CD4-positive, alpha-beta T cell (primary cell): ENCODE measurements around the gene UNC50. TPM values are rescaled to one million over a fixed set of nuclear protein-coding genes. Genes with fewer than 3 reads are reported as not detected.

Experiments used
- ATAC-seq: fragments of 200-7000 bp; cut with Tn5 transposase; one replicate; pipeline ENCODE4 v1.10.0; 2022; ENCODE audit warnings: mild to moderate bottlenecking; ENCODE audit not compliant: poor library complexity
- CTCF ChIA-PET: fragments of 350-600 bp; sonication (Branson Sonifier 250); formaldehyde crosslinking; loops from one replicate; lab custom pipeline; 2021; ENCODE audit warnings: antibody characterized with exemption, inconsistent platforms; lab: Charles Lee
- POLR2A ChIA-PET: fragments of 350-600 bp; sonication (Branson Sonifier 250); formaldehyde crosslinking; loops from one replicate; lab custom pipeline; 2021; ENCODE audit warnings: antibody characterized with exemption, inconsistent platforms; lab: Charles Lee
- DNase-seq, 14 experiments: peaks; one replicate each; pipeline ENCODE4 v3.0.0-alpha.2; 2013 to 2020; ENCODE audit warnings: mixed read lengths in 2 of 14
- H3K27ac ChIP-seq, 2 donors: one replicate each; pipeline versions ENCODE4 v1.5.1 to v1.7.0; 2013; ENCODE audit warnings: low read length in 2 of 2, low read depth in 1 of 2, mild to moderate bottlenecking in 1 of 2
- H3K27me3 ChIP-seq, 2 experiments: 1 replicate in 1 of 2; 2 replicates in 1 of 2; pipeline versions ENCODE4 v1.6.1 to v1.7.0; 2013; ENCODE audit warnings: low read length in 2 of 2, control low read depth in 1 of 2, mild to moderate bottlenecking in 1 of 2, moderate library complexity in 1 of 2; ENCODE audit not compliant: insufficient read depth in 2 of 2, control insufficient read depth in 1 of 2
- H3K36me3 ChIP-seq: one replicate; pipeline ENCODE4 v1.6.1; 2013; ENCODE audit warnings: low read length, control low read depth; ENCODE audit not compliant: insufficient read depth
- H3K4me1 ChIP-seq: one replicate; pipeline ENCODE4 v1.6.1; 2013; ENCODE audit warnings: low read length, control low read depth; ENCODE audit not compliant: insufficient read depth
- H3K4me3 ChIP-seq: one replicate; pipeline ENCODE4 v1.5.1; 2013; ENCODE audit warnings: mild to moderate bottlenecking, low read length, moderate library complexity
- H3K9me3 ChIP-seq, 2 experiments: 1 replicate in 1 of 2; 2 replicates in 1 of 2; pipeline versions ENCODE4 v1.6.1 to v1.7.0; 2013; ENCODE audit warnings: low read length in 2 of 2, mild to moderate bottlenecking in 2 of 2, control low read depth in 1 of 2, moderate library complexity in 1 of 2; ENCODE audit not compliant: control insufficient read depth in 1 of 2, insufficient read depth in 1 of 2
- H3K27ac Mint-ChIP-seq: one replicate; pipeline ENCODE4 v1.8.0; 2020; ENCODE audit warnings: mixed read lengths
- H3K27me3 Mint-ChIP-seq: one replicate; pipeline ENCODE4 v1.8.0; 2021; ENCODE audit warnings: mixed read lengths
- H3K36me3 Mint-ChIP-seq: one replicate; pipeline ENCODE4 v1.8.0; 2021; ENCODE audit warnings: low read depth, mixed read lengths
- H3K4me1 Mint-ChIP-seq: one replicate; pipeline ENCODE4 v1.8.0; 2021; ENCODE audit warnings: low read depth, mixed read lengths
- H3K4me3 Mint-ChIP-seq: one replicate; pipeline ENCODE4 v1.8.0; 2020; ENCODE audit warnings: mild to moderate bottlenecking, mixed read lengths
- H3K9me3 Mint-ChIP-seq: one replicate; pipeline ENCODE4 v1.8.0; 2020; ENCODE audit warnings: mixed read lengths
- intact Hi-C, 2 experiments: fragments of 100-400 bp; cut with DNase I in 1 of 2; cut with micrococcal nuclease in 1 of 2; formaldehyde crosslinking; loops; one replicate each; pipeline versions ENCODE4 v1.15.1 to v1.9.0; 2023 to 2025; cut with DNase I, micrococcal nuclease
- total RNA-seq, 174 experiments: library from RNA in 2 of 174; stranded (reverse) in 2 of 174; gene quantifications; one replicate each; pipeline ENCODE4 v1.2.3 and lab custom pipeline; 2021 to 2026
- TF ChIP-seq, protein P1 (sequence below): fragments of 200-600 bp; IDR thresholded peaks from one replicate; pipeline ENCODE4 v1.8.0; 2022; ENCODE audit warnings: antibody characterized with exemption, mild to moderate bottlenecking

UNC50 gene
- total RNA-seq, 2 experiments from 2014 or later = 17.1 to 17.5 TPM

DNA sequence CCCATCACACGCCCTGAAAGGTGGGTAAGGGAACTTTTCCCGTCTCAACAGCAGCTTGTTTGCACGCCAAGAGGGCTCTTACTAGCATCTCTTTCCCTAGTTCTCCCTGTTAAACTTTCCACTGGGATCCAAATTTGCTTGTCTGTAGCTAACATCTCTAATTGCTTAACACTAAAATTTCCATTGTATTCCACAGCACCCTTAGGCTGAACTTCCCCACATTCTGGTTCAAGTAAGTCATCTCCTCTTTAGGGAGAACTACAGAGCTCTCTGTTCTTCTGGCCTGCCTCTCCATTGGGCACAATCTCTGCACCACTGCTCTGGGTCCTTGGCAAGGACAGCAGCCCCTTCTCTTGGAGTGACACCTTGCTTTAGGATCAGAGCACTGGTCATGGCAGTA lies 24.0 kb downstream of the UNC50 start:
- Histone ChIP-seq H3K27me3 (no peaks in the 10 kb centered on the region), H3K36me3 (peaks cover 94% of the 10 kb centered on the region), H3K4me1 (peaks cover 20% of the 10 kb centered on the region), H3K4me3 (no peak overlapping the region), H3K27ac (no peak overlapping the region), H3K9me3 (no peaks in the 10 kb centered on the region)
- ChIA-PET POLR2A (interaction anchor here (0.9 to 1.5 kb wide), 4 partner anchors 13 to 139 kb away, joined by 3 to 5 read pairs (median 4); no protein-coding TSS in a partner anchor), CTCF (interaction anchor here (0.8 kb wide), 1 partner anchor 17 kb away, joined by 4 read pairs; no protein-coding TSS in a partner anchor)
- H3K27me3 Mint-ChIP-seq = no peaks in the 10 kb centered on the region
- TF ChIP-seq, protein P1, sequence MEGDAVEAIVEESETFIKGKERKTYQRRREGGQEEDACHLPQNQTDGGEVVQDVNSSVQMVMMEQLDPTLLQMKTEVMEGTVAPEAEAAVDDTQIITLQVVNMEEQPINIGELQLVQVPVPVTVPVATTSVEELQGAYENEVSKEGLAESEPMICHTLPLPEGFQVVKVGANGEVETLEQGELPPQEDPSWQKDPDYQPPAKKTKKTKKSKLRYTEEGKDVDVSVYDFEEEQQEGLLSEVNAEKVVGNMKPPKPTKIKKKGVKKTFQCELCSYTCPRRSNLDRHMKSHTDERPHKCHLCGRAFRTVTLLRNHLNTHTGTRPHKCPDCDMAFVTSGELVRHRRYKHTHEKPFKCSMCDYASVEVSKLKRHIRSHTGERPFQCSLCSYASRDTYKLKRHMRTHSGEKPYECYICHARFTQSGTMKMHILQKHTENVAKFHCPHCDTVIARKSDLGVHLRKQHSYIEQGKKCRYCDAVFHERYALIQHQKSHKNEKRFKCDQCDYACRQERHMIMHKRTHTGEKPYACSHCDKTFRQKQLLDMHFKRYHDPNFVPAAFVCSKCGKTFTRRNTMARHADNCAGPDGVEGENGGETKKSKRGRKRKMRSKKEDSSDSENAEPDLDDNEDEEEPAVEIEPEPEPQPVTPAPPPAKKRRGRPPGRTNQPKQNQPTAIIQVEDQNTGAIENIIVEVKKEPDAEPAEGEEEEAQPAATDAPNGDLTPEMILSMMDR = no peak
- peaks cover 35% of the 10 kb centered on the region for H3K4me1 Mint-ChIP-seq
- peak overlapping the region; percentile 49 for H3K27ac Mint-ChIP-seq
- intact Hi-C loops = loop anchor here (5.0 to 10.0 kb wide), 2 partner anchors 65 to 522 kb away; partner anchors contain the start of genes LIPT1 (in 1 of the 2) and TSGA10 (in 1 of the 2)
- no peak for ATAC-seq
- no peak for DNase-seq
- no peaks in the 10 kb centered on the region for H3K9me3 Mint-ChIP-seq
- peaks cover 89% of the 10 kb centered on the region for H3K36me3 Mint-ChIP-seq
- H3K4me3 Mint-ChIP-seq = no peak overlapping the region

DNA sequence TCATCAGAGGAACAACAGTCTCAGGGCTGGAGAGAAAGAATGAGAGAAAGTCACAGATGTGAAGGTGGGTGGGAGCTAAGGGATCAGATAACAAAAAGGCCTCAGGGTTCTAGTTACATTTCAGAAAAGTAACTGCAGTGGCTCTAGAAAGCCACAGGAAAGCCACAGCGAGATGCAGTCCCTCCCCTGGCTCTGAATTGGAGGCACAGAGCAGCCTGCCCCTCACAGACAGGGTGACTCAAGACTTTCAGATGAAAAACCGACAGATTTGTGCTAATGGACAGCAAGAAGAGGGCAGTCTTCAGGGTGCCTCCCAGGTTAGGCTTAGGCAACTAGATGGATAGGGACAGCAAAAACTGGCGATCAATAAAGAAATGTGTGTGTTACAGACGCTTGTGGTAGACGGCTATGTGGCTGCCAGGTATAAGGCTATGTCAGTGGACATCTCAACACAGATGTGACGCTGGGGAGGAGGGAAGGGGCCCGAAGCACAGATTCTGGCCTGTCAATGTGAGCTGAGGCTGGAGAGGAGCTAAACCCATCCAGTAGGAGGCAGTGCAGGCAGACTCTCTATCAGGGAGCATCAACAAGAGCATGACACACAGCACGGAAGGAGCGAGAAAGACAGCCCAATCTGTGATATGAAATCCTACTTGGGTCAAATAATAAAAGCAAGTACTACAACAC lies 26.2 kb downstream of the UNC50 start:
- no peak overlapping the region for H3K4me3 ChIP-seq
- ChIA-PET POLR2A (interaction anchor here (1.1 to 2.0 kb wide), 3 partner anchors 10 to 140 kb away, joined by 3 to 4 read pairs (median 3); no protein-coding TSS in a partner anchor), CTCF (interaction anchor here (0.5 to 5.9 kb wide), 14 partner anchors 9 to 397 kb away, joined by 3 to 32 read pairs (median 4); partner anchors contain the start of gene MGAT4A)
- no peaks in the 10 kb centered on the region for H3K9me3 ChIP-seq
- no peaks in the 10 kb centered on the region for H3K27me3 ChIP-seq
- Mint-ChIP-seq H3K4me1 (peaks cover 40% of the 10 kb centered on the region), H3K36me3 (peaks cover 91% of the 10 kb centered on the region), H3K27ac (peak overlapping the region; percentile 83), H3K27me3 (no peaks in the 10 kb centered on the region), H3K4me3 (no peak overlapping the region), H3K9me3 (no peaks in the 10 kb centered on the region)
- TF ChIP-seq, protein P1 = no peak
- ATAC-seq (peak; percentile 60), DNase-seq (peak in 10 of 14 experiments; percentile 28 to 76 (median 48))
- intact Hi-C loops = loop anchor here (2.0 to 10.0 kb wide), 3 partner anchors 14 to 520 kb away; partner anchors contain the start of genes LIPT1 (in 1 of the 2) and TSGA10 (in 1 of the 2)
- H3K36me3 ChIP-seq = peaks cover 90% of the 10 kb centered on the region
- peaks cover 31% of the 10 kb centered on the region for H3K4me1 ChIP-seq
- H3K27ac ChIP-seq = peak overlapping the region; percentile 9 to 25

DNA sequence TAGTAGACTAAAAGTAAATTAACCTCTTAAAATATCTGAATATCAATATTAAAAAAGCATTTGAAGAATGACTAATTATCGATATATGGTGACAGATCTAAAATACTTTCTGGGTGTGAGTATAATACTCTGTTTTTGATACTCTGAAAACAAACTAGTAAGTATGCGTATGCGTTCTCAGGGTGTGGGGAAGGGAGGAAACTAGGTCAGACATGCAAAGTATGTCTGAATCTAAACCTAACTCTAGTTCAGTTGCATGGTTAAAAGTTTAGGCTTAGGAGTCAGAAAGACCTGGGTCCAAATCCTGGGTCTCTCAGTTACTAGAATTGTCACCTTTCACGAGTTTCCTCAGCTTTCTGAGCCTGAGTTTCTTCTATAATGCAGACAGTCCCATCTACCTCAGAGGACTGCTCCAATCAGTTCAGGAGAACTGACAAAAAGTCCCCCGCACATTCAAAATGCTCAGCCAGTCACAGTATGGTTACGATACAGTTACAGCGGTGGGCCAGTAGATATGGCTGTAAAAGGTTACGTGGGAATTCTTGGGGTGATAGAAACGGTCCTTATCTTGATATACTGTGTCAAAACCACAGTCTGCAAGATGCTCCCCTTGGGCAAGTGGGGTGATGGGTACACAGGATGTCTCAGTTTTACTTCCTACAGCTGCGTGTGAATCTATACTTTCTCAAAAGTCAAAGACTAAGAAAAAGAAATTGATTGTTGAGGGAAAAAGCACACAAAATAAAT lies 29.2 kb downstream of the UNC50 start:
- no peaks in the 10 kb centered on the region for H3K27me3 ChIP-seq
- Mint-ChIP-seq H3K36me3 (peaks cover 88% of the 10 kb centered on the region), H3K27me3 (no peaks in the 10 kb centered on the region), H3K4me1 (peaks cover 44% of the 10 kb centered on the region), H3K4me3 (peak overlapping the region; percentile 79), H3K27ac (peak overlapping the region; percentile 99), H3K9me3 (no peaks in the 10 kb centered on the region)
- peak overlapping the region; percentile 20 to 85 for H3K27ac ChIP-seq
- ChIA-PET CTCF (interaction anchor here (0.7 to 5.9 kb wide), 2 partner anchors 12 to 93 kb away, joined by 3 to 32 read pairs; partner anchors contain the start of gene MGAT4A), POLR2A (interaction anchor here (1.0 to 2.2 kb wide), 4 partner anchors 12 to 185 kb away, joined by 3 to 5 read pairs (median 4); partner anchors contain the start of gene MGAT4A)
- peak in 10 of 14 experiments; percentile 25 to 87 (median 49) for DNase-seq
- H3K4me3 ChIP-seq = no peak overlapping the region
- H3K4me1 ChIP-seq = peaks cover 31% of the 10 kb centered on the region
- peaks cover 88% of the 10 kb centered on the region for H3K36me3 ChIP-seq
- intact Hi-C loops = loop anchor here in 1 of 2 experiments (1.0 to 10.0 kb wide), 2 partner anchors 200 to 517 kb away; partner anchors contain the start of genes LIPT1 and TSGA10
- TF ChIP-seq, protein P1 = no peak
- no peaks in the 10 kb centered on the region for H3K9me3 ChIP-seq
- ATAC-seq = peak; percentile 80
